ENCODE measurements around the gene SCAPER.

DNA sequence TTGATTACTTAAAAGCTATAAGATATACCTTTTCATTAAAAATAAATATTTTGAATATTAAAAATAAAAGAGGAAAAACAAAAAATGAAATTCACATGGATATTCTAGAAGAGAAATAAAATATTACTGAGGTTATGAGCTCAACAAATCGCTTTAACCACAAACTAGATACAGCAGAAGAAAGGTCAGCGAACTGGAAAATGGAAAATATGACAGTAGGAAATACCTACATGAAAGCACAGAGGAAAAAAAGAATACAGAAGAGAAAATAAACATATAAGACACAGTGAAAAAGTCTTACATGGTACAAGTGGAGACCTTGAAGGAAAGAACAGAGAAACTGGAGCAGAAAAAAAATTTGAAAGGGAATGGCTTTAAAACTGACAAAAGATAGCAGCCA lies 33.2 kb downstream of the SCAPER start:
- TF ChIP-seq EZH2 (IDR thresholded peaks at IDR 0.05; ENCODE audit: borderline replicate concordance, insufficient read depth, low read length, poor library complexity, severe bottlenecking): no peak
- TF ChIP-seq, protein P1, sequence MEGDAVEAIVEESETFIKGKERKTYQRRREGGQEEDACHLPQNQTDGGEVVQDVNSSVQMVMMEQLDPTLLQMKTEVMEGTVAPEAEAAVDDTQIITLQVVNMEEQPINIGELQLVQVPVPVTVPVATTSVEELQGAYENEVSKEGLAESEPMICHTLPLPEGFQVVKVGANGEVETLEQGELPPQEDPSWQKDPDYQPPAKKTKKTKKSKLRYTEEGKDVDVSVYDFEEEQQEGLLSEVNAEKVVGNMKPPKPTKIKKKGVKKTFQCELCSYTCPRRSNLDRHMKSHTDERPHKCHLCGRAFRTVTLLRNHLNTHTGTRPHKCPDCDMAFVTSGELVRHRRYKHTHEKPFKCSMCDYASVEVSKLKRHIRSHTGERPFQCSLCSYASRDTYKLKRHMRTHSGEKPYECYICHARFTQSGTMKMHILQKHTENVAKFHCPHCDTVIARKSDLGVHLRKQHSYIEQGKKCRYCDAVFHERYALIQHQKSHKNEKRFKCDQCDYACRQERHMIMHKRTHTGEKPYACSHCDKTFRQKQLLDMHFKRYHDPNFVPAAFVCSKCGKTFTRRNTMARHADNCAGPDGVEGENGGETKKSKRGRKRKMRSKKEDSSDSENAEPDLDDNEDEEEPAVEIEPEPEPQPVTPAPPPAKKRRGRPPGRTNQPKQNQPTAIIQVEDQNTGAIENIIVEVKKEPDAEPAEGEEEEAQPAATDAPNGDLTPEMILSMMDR (IDR thresholded peaks at IDR 0.05; ENCODE audit: poor library complexity, severe bottlenecking): no peak
- TF ChIP-seq EP300 (conservative IDR thresholded peaks at IDR 0.05; ENCODE audit: poor library complexity, severe bottlenecking): no peak
- TF ChIP-seq, protein P2, sequence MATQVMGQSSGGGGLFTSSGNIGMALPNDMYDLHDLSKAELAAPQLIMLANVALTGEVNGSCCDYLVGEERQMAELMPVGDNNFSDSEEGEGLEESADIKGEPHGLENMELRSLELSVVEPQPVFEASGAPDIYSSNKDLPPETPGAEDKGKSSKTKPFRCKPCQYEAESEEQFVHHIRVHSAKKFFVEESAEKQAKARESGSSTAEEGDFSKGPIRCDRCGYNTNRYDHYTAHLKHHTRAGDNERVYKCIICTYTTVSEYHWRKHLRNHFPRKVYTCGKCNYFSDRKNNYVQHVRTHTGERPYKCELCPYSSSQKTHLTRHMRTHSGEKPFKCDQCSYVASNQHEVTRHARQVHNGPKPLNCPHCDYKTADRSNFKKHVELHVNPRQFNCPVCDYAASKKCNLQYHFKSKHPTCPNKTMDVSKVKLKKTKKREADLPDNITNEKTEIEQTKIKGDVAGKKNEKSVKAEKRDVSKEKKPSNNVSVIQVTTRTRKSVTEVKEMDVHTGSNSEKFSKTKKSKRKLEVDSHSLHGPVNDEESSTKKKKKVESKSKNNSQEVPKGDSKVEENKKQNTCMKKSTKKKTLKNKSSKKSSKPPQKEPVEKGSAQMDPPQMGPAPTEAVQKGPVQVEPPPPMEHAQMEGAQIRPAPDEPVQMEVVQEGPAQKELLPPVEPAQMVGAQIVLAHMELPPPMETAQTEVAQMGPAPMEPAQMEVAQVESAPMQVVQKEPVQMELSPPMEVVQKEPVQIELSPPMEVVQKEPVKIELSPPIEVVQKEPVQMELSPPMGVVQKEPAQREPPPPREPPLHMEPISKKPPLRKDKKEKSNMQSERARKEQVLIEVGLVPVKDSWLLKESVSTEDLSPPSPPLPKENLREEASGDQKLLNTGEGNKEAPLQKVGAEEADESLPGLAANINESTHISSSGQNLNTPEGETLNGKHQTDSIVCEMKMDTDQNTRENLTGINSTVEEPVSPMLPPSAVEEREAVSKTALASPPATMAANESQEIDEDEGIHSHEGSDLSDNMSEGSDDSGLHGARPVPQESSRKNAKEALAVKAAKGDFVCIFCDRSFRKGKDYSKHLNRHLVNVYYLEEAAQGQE (IDR thresholded peaks at IDR 0.05; ENCODE audit: borderline replicate concordance): no peak
- TF ChIP-seq POLR2AphosphoS5 (IDR thresholded peaks at IDR 0.05): no peak
- TF ChIP-seq SMC3 (conservative IDR thresholded peaks at IDR 0.05; ENCODE audit: poor library complexity): no peak
- no peak for TF ChIP-seq MXI1 (conservative IDR thresholded peaks at IDR 0.05; ENCODE audit: poor library complexity, severe bottlenecking)
